HCT116 (cell line): ENCODE data around the gene AP2S1.

Experiments
- CTCF ChIP-seq, 3 experiments: fragments of 200-600 bp in 1 of 3; sonication (generic) in 1 of 3; IDR thresholded peaks in 2 of 3; conservative IDR thresholded peaks in 1 of 3; 2 replicates each; pipeline ENCODE4 v1.5.1; 2012 to 2017; ENCODE audit warnings: low read depth in 2 of 3, low read length in 2 of 3, antibody characterized with exemption in 1 of 3, borderline replicate concordance in 1 of 3, control low read depth in 1 of 3, mild to moderate bottlenecking in 1 of 3, mixed read lengths in 1 of 3, mixed run types in 1 of 3, moderate library complexity in 1 of 3; ENCODE audit not compliant: insufficient read depth in 1 of 3
- EZH2phosphoT487 ChIP-seq: fragments of 200-600 bp; IDR thresholded peaks from 2 replicates; pipeline ENCODE4 v1.6.1; 2018; ENCODE audit warnings: antibody characterized with exemption, borderline replicate concordance
- POLR2A ChIP-seq: IDR thresholded peaks from 2 replicates; pipeline ENCODE4 v1.7.0; 2011; ENCODE audit warnings: borderline replicate concordance; ENCODE audit not compliant: insufficient read depth, insufficient read length; ENCODE audit errors: extremely low read depth
- POLR2AphosphoS5 ChIP-seq: IDR thresholded peaks from 2 replicates; pipeline ENCODE4 v1.6.1; 2011; ENCODE audit warnings: mild to moderate bottlenecking, low read depth, low read length, moderate library complexity
- REST ChIP-seq: IDR thresholded peaks from 2 replicates; pipeline ENCODE4 v1.6.1; 2012; ENCODE audit warnings: low read depth

- TF ChIP-seq POLR2AphosphoS5 (no peak), EZH2phosphoT487 (no peak), CTCF (IDR thresholded peaks at IDR 0.05 in 2 of 3, conservative IDR thresholded peaks at IDR 0.05 in 1 of 3; ENCODE audit: borderline replicate concordance in 1 of 3, insufficient read depth in 1 of 3, low read depth in 2 of 3, low read length in 2 of 3) (no peak), POLR2A (no peak), REST (no peak)
These were observed 16.5 kb upstream of the AP2S1 start for GRCh38 chr19:46867170-46867569.
